TTC549 (cell line): ENCODE results near the gene SGSH.
"Not testable (repeated sequence)": the region's sequence is repeated elsewhere in the genome, so short reads cannot be mapped to it uniquely, and the experiment has no call there.

Experiments
- FAIRE-seq: peaks from 2 replicates; lab custom pipeline; 2012; peaks lifted over from hg19 to GRCh38; lab: Jason Lieb, UNC

Gene SGSH

DNA sequence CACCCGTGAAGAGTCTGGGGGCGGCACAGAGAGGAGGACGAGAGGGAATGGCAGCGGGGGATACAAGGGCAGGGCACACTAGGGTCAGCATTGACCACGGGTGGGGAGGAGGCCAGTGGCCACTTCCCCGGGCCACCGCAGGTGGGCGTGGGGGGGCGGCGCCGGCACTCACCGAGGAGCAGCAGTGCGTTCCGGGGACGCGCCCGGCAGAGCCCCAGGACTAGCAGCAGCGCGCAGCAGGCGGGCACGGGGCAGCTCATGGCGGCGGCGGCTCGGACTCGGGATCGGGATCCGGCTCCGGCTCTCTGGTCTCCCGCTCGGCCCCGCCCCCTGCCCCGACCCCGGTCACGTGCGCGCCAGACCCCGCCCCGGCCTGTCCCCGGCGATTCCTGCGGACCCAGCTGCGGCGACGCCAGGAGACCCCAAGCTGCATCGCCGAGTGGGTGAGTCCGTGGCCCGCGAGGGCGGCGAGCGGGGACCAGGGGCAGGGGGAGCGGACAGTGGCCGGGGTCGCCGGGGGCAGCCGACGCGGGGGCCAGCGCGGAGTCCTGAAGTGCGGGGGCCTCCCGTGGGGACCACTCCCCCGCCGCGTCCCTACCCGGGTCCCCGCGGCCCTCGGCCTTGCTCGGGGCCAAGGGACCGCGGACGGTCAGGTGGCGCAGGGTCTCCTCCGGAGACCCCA is at the start of gene SGSH, which contains the start of gene SLC26A11:
TSS of gene SGSH (minus strand) at position 280 of the 682 bp plus-strand sequence. CDS start at position 260, 20 bp downstream.
TSS of gene SLC26A11 (plus strand) at position 374 of the 682 bp plus-strand sequence. CDS start 1,134 bp downstream, outside the sequence.
- FAIRE-seq = no peak

DNA sequence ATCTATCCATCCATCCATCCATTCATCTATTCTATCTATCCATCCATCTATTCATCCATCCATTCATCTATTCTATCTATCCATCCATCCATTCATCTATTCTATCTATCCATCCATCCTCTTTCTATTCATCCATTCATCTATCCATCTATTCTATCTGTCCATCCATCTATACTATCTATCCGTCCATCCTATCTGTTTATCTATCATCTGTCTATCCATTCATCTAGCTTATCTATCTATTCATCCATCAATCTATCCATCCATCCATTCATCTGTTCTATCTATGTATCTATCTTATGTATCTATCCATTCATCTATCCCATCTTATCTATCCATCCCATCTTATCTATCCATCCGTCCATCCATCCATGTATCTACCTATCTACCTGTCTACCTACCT is 49.3 kb upstream of the SGSH start:
- FAIRE-seq = no peak

DNA sequence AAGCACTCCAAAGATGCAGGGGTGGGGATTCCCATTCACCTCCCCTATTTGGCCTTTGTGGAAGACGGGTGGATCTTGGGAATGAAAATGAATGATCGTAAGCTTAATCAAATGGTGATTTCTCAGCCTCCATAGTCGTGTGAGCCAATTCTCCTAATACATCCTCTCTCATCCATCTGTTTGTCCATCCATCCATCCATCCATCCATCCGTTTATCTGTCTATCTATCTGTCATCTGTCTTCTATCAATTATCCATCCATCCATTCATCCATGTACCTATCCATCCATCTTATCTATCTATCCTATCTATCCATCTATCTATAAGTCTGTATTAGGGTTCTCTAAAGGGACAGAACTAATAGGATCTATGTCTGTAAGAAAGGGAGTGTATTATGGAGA is 48.3 kb upstream of the SGSH start:
- no peak for FAIRE-seq

DNA sequence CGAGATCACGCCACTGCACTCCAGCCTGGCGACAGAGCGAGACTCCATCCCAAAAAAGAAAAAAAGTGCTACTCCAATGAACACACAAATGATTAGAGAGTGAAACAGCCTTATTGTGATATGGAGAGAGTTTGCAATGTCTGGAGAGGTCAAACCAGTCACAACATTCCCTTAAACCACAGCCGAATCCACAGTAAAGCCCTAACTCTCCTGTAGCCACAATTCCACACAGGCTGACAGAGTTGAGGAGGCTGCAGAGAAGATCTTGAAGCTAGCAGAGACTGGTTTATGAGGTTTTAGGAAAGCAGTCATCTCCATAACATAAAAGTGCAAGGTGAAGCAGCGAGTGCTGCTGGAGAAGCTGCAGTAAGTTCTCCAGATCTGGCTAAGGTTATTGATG is 47.3 kb upstream of the SGSH start:
- FAIRE-seq = no peak

DNA sequence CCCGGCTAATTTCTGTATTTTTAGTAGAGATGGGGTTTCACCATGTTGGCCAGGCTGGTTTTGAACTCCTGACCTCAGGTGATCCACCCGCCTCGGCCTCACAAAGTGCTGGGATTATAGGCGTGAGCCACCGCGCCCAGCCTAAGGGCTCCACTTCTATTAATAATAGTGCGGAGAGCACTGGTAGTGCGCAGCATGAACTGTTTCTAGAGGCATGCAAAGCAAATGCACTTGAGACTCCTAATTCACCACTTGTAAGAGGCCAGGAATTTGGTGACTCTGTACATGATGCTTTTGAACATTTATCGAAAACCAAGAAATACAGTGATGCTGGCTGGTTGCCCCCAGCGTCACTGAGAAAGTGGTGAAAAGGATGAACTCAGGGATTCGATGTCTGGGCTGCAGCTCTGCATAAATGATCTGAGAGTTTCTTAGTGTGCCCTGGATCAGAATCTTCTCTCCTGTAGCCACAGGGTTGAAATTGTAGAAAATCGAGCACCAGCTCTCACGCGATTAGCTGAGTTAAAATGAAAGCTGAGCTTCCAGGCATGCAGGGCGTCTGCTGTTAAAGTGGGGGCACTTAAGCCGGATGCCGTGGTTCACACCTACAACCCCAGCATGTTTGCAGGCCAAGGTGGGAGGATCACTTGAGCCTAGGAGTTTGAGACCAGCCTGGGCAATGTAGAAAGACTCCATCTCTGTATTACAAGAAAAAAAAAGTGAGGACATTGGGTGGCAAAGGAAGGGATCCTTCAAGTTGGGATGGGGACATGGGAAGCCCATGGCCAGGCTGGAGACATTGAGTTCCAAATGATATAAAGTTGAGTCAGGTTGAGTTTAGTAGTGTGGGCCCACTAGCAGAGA is 45.3 kb upstream of the SGSH start:
- FAIRE-seq = no peak

DNA sequence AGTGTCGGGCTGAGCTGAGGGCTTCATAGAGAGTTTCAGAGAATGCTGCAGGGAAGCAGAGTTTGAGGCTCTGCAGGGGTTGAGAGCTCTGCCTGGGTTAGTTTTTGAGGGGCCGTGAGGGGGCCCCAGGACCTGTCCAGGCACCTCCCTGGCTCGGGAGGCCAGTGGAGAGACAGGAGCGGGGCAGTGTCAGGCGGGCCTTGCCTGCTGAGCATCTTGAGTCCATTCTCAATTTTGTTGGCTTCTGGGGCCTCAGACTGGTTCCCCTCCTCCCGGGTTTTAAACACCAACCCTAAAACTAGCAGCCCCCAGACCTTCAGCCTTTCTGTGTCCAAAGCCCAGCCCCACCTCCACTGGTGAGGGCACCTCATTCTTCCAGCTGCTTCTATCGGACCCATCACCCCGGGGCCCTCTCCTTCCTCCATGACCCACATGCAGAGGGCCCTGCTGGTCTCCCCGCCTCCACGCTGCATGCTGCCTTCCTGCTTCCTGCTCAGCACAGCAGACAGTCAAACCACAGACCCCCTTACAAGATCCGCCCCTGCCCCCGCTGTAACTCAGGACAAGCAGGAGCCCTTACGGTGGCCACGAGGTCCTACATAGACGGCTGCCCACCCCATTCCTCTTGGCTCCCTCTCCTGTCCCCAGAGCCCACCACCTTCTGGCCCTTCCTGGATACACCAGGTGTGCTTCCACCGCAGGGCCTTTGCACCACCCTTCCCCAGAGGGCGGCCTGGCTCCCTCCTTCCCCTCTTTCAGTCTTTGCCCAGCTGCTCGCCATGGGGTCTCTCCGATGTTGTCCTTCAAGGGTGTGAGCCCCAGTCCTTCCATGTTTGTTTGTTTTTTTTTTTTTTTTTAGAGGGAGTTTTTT is 44.3 kb upstream of the SGSH start:
- FAIRE-seq = no peak

DNA sequence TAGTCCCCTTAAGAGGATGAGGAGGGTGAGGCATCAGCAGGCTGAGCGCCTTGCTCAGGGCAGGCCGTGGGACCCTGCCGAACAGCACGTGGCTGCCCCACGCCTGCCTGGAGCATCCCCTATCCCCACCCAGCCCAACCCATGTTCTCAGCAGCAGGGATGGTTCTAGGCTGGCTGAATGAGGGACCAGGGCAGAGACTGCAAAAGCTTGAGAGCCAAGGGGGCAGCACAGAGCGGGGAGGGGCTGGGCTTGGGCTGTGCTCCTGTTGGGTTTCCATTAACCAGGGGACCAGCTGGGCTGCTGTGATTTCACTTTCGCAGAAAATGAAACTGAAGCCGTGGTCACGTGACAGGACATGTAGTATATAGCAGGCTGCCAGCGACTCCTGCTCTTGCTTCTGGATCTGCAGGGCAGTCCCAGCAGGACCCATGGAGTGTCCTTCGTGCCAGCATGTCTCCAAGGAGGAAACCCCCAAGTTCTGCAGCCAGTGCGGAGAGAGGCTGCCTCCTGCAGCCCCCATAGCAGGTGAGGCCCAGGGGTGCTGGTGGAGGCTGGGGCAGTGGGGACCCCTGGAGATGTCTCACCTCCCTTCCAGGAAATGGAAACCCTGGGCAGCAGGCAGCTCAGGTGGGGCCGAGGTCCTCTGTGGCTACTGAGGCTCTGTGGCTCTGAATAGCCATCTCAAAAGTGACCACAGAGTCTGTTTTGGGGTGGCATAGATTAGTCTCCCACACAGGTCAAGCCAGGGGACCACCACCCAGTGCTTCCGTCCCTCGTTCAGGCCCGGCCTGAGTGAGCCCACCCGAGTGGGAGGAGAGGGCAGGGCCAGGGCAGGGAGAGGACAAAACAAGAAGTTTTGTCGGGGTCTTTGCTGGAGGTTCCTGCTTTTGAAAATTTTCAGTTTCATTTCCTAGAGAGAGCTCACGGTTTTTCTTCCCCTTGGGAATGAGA is 43.4 kb upstream of the SGSH start:
- FAIRE-seq = no peak

DNA sequence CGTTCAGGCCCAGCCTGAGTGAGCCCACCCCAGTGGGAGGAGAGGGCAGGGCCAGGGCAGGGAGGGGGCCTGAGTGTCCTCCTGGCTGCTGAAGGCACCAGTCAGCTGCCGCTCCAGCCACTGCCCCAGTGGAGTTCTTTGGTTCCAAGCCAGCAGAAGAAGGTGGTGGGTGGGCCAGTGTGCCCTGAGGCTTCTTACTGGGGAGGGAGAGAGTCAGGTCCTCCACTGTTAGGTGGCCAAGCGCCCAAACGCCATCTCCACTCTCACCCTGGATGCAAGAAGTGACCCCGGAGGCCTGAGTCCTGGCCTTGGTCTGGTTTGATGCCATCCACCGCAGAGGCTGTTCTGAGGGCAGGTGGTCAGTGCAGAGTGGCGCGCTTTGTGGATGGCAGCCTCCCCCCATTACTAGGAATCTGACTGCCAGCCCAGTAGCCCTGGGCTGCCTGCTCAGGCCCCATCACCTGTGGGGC is 42.7 kb upstream of the SGSH start:
- no peak for FAIRE-seq

DNA sequence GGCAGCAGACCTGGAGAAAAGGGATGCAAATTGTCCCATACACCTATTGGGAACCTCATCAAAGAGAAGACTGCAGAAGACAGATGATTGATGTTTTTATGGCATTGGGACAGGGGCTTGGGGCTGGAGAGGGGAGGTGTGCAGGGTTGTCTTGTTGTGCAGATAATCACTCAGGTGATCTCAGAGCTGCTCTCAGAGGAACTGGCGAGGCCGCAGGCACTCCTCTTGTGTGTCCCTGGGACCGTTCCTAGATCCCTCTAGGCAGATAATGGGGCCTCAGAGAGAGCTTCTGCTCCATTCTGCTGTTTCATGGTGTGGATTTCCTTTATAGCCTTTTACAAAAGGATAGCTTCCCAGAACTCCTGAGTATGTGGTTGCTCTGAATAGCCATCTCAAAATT is 42.2 kb upstream of the SGSH start:
- no peak for FAIRE-seq

DNA sequence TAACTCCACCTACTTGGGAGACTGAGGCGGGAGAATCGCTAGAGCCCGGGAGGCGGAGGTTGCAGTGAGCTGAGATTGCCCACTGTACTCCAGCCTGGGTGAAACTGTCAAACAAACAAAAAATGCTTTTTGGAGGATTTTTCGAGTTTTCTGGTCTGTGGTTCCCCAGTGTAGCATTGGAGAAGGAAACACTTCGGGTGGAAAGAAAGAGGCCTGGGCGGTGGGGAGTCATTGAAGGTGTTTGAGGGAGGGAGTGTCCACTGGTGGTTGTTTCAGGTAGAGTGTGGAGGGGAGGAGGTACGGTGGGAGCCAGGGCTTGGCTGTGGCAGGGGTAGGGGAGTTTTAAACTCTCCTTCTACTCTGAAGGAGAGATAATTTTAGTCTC is 41.8 kb upstream of the SGSH start:
- FAIRE-seq = no peak

DNA sequence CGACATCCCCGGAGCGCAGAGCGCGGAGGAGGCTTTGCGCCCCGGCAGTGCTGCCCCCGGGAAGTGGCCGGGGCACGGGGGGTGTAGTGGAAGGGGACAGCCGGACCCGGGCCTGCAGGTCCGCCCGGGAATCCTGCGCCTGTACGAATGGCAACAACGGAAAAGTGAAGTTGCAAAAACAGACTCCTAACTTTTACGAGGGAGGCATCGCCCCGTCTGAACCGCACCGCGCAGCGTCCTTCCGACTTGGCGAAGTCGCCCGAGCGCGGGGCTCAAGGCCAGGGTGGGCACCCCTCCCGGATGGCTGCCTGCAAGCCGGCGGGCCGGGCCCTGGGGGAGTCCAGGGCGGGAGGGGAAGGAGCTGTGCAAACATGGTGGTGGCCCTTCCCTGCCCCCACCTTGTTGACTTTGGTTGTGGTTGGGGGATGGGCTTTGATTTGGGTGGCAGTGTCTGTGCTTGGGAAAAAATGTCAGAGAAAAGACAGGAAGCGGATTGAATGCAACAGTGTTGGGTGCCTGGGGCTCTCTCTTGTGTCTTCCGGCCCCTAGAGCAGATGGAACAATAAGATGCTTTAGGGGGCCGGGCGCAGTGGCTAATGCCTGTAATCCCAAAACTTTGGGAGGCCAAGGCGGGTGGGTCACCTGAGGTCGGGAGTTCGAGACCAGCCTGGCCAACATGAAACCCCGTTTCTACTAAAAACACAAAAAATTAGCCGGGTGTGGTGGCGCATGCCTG is 41.2 kb upstream of the SGSH start:
- FAIRE-seq = no peak

DNA sequence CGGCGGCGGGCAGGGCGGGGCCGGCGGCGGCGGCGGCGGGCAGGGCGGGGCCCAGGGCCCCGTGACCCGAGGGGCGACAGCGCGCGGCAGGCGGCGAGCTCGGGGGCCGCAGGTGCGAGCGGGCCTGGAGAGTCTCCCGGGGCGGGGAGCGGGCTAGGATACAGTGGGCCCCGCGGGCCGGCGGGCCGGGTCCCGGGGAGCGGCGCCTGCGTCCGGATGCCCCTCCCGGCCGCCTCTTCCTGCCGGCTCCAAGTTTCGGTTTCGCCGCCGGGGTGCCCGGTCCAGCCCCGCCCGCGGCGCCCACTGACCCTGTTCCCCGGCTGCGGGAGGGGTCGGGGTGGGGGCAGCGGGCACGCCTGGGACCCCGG is 40.6 kb upstream of the SGSH start, which contains the start of gene RNF213:
TSS of gene RNF213 (plus strand) at position 62 of the 368 bp plus-strand sequence. CDS start 2,830 bp downstream, outside the sequence.
- no peak for FAIRE-seq

DNA sequence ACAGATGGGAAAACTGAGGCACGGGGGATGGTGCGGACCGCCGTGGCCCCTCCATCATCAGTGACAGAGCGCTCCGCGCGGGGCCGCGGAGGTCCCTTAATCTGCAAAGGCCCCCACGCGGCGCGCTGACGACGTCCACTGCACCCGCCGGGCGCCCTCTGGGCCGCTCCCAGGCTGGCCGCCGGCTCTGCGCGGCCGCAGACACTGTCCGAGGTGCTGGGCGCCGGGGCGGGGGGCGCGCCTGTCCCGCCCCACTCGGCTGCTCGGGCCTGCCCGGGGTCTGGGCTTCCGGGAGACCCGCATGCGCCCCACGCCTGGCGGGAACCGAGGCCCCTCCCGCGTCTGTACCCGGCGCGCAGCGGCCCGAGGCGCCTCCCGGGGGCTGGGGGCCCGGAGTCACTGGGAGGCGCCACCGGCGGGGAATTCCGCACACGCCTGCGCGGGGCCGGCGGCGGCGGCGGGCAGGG is 40.0 kb upstream of the SGSH start:
- FAIRE-seq = no peak

DNA sequence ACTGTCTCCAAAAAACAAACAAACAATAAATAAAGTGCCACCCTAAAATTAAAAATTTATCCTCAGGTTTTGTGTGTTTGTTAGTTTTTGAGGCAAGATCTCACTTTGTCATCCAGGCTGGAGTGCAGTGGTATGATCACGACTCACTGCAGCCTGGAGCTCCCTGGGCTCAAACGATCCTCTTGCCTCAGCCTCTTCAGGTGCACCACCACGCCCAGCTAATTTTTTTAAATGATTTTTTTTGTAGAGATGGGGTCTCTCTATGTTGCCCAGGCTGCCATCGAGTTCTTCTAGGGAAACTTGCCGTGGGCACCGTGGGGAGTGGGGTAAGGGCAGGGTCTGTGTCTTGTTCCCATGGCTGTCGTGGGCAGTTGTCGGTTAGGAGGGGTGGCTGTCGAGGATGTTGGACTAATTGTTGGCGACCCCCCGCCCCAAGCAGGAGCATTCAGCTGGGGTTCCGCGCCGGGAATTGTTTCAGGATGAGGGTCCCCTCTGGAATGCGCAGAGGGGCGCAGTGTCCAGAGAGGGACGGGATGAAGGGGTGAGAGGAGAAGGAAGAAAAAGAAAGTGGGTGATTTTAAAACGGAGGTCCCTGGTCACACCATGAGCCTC is 39.4 kb upstream of the SGSH start:
- no peak for FAIRE-seq

DNA sequence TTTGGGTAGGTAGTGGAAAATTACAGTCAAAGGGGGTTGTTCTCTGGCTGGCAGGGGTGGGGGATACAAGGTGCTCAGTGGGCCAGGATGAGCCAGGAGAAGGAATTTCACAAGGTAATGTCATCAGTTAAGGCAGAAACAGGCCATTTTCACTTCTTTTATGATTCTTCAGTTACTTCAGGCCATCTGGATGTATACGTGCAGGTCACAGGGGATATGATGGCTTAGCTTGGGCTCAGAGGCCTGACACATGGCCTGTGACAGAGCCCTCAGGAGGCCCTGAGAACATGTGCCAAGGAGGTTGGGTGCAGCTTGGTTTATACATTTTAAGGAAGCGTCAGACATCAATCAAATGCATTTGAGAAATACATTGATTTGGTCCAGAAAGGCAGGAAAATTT is 38.2 kb upstream of the SGSH start:
- FAIRE-seq = not testable (repeated sequence)

DNA sequence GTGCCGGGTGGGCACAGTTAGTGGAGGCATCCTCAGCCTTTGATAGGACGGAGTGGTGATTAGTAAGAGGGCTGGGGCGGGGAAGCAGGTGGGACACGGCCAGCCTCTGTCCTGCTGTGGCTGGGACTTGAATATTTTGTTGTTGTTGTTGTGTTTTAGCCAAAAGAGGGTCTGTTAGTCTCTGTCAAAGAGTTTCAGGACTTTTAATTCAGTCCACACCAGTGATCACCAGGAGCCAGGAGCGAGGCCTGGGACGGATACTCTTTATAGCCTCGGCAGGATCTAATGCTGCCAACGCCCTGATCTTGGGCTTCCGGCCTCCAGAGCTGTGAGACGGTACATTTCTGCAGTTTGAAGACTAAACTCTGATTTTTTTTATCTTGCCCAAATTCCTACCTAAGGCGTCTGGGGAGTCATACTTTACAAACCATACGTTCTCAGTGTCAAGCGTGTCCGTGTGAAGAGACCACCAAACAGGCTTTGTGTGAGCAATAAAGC is 37.6 kb upstream of the SGSH start:
- FAIRE-seq = no peak

DNA sequence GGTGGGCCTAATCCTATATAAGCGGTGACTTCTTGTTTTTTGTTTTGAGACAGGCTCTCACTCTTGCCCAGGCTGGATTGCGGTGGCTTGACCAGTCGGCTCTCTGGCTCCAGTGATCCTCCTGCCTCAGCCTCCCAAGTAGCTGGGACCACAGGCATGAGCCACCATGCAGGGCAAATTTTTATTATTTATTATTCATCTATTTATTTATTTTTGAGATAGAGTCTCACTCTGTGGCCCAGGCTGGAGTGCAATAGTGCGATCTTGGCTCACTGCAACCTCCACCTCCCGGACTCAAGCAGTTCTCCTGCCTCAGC is 35.9 kb upstream of the SGSH start:
- FAIRE-seq = no peak

DNA sequence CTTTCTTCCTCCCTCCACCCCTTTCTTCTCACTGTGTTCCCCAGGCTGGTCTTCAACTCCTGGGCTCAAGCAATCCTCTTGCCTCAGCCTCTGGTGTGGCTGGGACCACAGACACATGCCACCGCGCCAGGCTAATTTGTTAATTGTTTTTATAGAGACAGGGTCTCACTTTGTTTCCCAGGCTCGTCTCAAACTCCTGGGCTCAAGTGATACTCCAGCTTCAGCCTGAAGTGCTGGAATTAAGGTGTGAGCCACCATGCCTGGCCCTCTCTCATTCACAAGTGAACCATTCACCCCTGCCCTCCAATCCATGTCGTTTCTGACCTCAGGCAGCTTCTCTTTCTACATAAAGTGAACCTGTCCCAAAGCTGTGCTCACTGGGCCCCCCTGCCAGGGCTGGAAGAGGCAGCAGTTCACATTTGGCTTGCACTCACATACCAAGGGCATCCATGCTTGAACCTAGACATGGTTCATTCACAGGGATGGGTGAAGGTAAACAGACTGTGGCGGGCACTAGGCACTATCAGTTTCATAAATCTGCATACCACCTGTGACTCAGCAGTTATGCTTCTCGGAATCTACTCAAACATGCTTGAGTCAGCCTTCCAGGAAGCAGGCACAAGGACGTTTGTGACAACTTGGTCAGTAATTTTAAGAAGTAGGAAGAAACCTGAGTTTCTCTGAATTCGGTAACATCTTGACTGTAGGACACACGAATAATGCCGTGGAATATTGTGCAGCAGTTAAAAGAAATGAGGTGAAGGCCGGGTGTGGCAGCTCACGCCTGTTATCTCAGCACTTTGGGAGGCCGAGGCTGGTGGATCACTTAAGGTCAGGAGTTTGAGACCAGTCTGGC is 34.5 kb upstream of the SGSH start:
- FAIRE-seq = no peak
